AG10803 (cell line): ENCODE measurements around the gene SPECC1L.

Experiments
- DNase-seq: peaks from one replicate; pipeline ENCODE4 v3.0.0; 2010; ENCODE audit warnings: low read depth
- H3K4me3 ChIP-seq: 2 replicates; pipeline ENCODE4 v1.5.1; 2011; ENCODE audit warnings: mild to moderate bottlenecking, low read length, control low read depth
- TF ChIP-seq, protein P1 (sequence below): conservative IDR thresholded peaks from 2 replicates; pipeline ENCODE4 v1.5.1; 2011; ENCODE audit warnings: mild to moderate bottlenecking, low read length, control low read depth, inconsistent platforms

The SPECC1L gene

GRCh38 chr22:24418786-24419474, 148.3 kb downstream of the SPECC1L start:
- DNase-seq: no peak

GRCh38 chr22:24419475-24419850, 148.8 kb downstream of the SPECC1L start:
- TF ChIP-seq, protein P1, sequence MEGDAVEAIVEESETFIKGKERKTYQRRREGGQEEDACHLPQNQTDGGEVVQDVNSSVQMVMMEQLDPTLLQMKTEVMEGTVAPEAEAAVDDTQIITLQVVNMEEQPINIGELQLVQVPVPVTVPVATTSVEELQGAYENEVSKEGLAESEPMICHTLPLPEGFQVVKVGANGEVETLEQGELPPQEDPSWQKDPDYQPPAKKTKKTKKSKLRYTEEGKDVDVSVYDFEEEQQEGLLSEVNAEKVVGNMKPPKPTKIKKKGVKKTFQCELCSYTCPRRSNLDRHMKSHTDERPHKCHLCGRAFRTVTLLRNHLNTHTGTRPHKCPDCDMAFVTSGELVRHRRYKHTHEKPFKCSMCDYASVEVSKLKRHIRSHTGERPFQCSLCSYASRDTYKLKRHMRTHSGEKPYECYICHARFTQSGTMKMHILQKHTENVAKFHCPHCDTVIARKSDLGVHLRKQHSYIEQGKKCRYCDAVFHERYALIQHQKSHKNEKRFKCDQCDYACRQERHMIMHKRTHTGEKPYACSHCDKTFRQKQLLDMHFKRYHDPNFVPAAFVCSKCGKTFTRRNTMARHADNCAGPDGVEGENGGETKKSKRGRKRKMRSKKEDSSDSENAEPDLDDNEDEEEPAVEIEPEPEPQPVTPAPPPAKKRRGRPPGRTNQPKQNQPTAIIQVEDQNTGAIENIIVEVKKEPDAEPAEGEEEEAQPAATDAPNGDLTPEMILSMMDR: no peak
- no peak overlapping the region for H3K4me3 ChIP-seq
- DNase-seq: no peak

More at GRCh38 chr22:24418786-24419474, 148.3 kb downstream of the SPECC1L start:
- TF ChIP-seq, protein P1: no peak
- H3K4me3 ChIP-seq: no peak overlapping the region

DNA sequence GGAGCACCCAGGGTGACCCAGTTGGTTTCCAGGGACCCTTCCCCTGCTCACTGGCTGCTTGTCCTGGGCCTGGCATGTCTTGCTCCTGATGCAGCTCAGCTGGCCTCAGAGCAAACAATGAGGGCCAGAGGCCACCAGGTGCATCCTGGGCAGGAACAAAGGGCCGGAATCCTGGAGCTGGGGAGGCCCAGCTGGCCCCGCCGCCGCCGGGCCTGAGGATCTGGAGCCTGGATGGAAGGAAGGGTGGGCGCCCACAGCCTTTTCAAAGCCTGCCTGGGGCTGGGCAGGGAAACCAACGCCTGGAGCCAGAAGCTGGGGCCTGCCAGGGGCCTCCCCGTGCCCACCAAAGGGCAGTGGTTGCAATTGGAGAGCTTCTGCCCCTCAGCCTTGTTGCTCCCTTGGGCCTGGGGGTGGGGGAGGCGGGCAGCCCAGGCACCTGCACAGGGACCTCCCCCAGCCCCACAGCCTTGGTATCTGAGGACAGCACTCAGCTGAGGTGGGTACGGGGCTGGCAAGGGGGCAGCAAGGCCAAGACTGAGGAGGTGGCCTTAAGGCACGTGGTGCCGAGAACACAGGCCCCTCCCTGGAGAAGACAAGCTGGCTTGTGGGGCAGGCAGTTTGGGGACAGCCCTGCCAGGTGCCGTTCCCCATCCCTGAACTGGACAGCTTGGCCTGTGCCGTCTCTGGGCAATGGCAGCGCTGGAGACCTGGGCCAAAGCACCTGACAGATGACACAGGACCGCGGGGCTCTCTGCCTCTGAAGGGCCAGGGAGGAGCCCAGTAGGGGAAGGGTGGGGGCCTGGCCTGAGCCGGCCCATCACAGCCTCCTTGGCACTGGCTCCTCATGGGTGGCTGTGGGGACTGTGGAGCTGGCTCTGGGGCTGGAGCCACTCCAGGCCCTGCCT, 149.7 kb downstream of the SPECC1L start:
- H3K4me3 ChIP-seq: no peak overlapping the region
- TF ChIP-seq, protein P1: no peak
- DNase-seq: no peak

- H3K4me3 ChIP-seq: no peak overlapping the region
- no peak for DNase-seq
- TF ChIP-seq, protein P1: no peak
These were observed 150.3 kb downstream of the SPECC1L start for GRCh38 chr22:24420977-24421343.

DNA sequence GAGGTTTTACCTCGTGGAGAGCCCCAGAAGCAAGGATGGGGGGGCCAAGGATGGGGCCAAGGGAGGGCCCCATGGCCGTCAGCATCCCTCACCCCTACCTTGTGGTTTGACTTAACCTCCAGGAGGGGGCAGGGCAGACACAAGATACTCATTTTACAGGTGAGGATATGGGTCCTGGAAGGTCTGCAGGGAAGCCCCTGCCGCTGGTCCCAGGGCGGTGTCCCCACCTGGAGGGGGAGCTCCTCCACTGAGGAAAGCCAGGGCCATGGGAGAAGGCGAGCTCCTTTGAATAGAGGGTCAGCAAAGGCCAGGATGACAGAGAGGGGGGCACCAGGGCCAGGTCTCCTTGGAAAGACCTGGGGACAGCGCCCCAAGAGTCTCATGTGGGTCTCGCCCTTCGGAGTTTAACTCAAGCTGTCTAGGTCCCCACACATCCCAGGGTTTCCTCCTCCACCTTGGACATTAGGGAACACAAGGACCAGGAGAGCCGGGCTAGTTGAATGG, 150.8 kb downstream of the SPECC1L start:
- H3K4me3 ChIP-seq: no peak overlapping the region
- DNase-seq: no peak
- TF ChIP-seq, protein P1: no peak; the same call in 1 of the 2 replicates

GRCh38 chr22:24422102-24422665, 151.6 kb downstream of the SPECC1L start:
- no peak overlapping the region for H3K4me3 ChIP-seq
- TF ChIP-seq, protein P1: no peak
- DNase-seq: no peak
